ENCODE data around the gene THAP11. TPM values are rescaled to one million over a fixed set of nuclear protein-coding genes. Genes with fewer than 3 reads are reported as not detected.

The THAP11 gene
- 100 to 1,000 TPM in 1 of 4 donors, 10 to 100 TPM in 3; 60.2 to 101 (median 78.3) TPM for total RNA-seq

- 0% methylated on average over 10 of the region's 83 CpGs for WGBS
- Histone ChIP-seq H3K27me3 (no peaks in the 10 kb centered on the region), H3K27ac (replicated peaks in 1 of 4) (peak within 1 kb of the TSS; percentile 98 to 99 (median 99)), H3K4me3 (peak within 1 kb of the TSS; percentile 86 to 94 (median 90)), H3K9me3 (no peaks in the 10 kb centered on the region), H3K4me1 (peaks cover 38 to 48% (median 45%) of the 10 kb centered on the region in 4 donors), H3K36me3 (no peaks in the 10 kb centered on the region)
- peak; percentile 87 to 93 (median 92) for TF ChIP-seq CTCF (IDR thresholded peaks at IDR 0.05)
- no peak for TF ChIP-seq EP300 (IDR thresholded peaks at IDR 0.05)
- peak; percentile 81 to 86 for TF ChIP-seq POLR2AphosphoS5 (IDR thresholded peaks at IDR 0.05)
- TF ChIP-seq POLR2A (IDR thresholded peaks at IDR 0.05; ENCODE audit: low read depth): peak; percentile 32
- DNase-seq (ENCODE audit: extremely low spot score): peak; percentile 98
- intact Hi-C loops (cut with DNase I): no loop called here
These were observed at the start of gene THAP11 for GRCh38 chr16:67841816-67842508. Gene THAP11 (plus strand): TSS chr16:67842320. CDS start chr16:67842555, 235 bp downstream.

GRCh38 chr16:67796099-67796718 is 45.9 kb upstream of the THAP11 start:
- peaks cover 9 to 19% (median 14%) of the 10 kb centered on the region in 4 donors for H3K4me1 ChIP-seq
- DNase-seq (ENCODE audit: extremely low spot score): no peak
- intact Hi-C loops (cut with DNase I): no loop called here
- H3K9me3 ChIP-seq: no peaks in the 10 kb centered on the region
- 92% methylated on average over 5 of the region's 5 CpGs for WGBS
- no peak overlapping the region for H3K4me3 ChIP-seq
- no peaks in the 10 kb centered on the region for H3K27me3 ChIP-seq
- H3K27ac ChIP-seq (replicated peaks in 1 of 4): no peak overlapping the region
- H3K36me3 ChIP-seq: peaks cover 0 to 48% (median 24%) of the 10 kb centered on the region in 4 donors
- TF ChIP-seq EP300 (IDR thresholded peaks at IDR 0.05) (no peak), POLR2AphosphoS5 (IDR thresholded peaks at IDR 0.05) (no peak), POLR2A (IDR thresholded peaks at IDR 0.05; ENCODE audit: low read depth) (no peak), CTCF (IDR thresholded peaks at IDR 0.05) (no peak)

GRCh38 chr16:67800338-67800926 is 41.7 kb upstream of the THAP11 start:
- intact Hi-C loops (cut with DNase I): no loop called here

GRCh38 chr16:67801241-67801640 is 40.9 kb upstream of the THAP11 start:
- no peak overlapping the region for H3K27ac ChIP-seq (replicated peaks in 1 of 4)
- intact Hi-C loops (cut with DNase I): no loop called here
- H3K4me3 ChIP-seq: no peak overlapping the region
- peaks cover 0 to 69% (median 47%) of the 10 kb centered on the region in 4 donors for H3K36me3 ChIP-seq
- H3K4me1 ChIP-seq: peaks cover 25 to 60% (median 34%) of the 10 kb centered on the region in 4 donors
- H3K9me3 ChIP-seq: no peaks in the 10 kb centered on the region
- 100% methylated on average over 1 of the region's 1 CpG for WGBS
- DNase-seq (ENCODE audit: extremely low spot score): no peak
- TF ChIP-seq POLR2AphosphoS5 (IDR thresholded peaks at IDR 0.05) (no peak), CTCF (IDR thresholded peaks at IDR 0.05) (no peak), EP300 (IDR thresholded peaks at IDR 0.05) (no peak), POLR2A (IDR thresholded peaks at IDR 0.05; ENCODE audit: low read depth) (no peak)
- no peaks in the 10 kb centered on the region for H3K27me3 ChIP-seq

More at GRCh38 chr16:67800338-67800926, 41.7 kb upstream of the THAP11 start:
- no peaks in the 10 kb centered on the region for H3K9me3 ChIP-seq
- H3K4me3 ChIP-seq: no peak overlapping the region
- no peak overlapping the region for H3K27ac ChIP-seq (replicated peaks in 1 of 4)
- peaks cover 18 to 53% (median 29%) of the 10 kb centered on the region in 4 donors for H3K4me1 ChIP-seq
- H3K36me3 ChIP-seq: peaks cover 0 to 73% (median 47%) of the 10 kb centered on the region in 4 donors
- TF ChIP-seq POLR2AphosphoS5 (IDR thresholded peaks at IDR 0.05) (no peak), POLR2A (IDR thresholded peaks at IDR 0.05; ENCODE audit: low read depth) (no peak), CTCF (IDR thresholded peaks at IDR 0.05) (no peak), EP300 (IDR thresholded peaks at IDR 0.05) (no peak)
- no peak for DNase-seq (ENCODE audit: extremely low spot score)
- H3K27me3 ChIP-seq: no peaks in the 10 kb centered on the region
- WGBS: 80% methylated on average over 7 of the region's 7 CpGs
